Measurements from ENCODE around the gene DTNBP1. TPM values are rescaled to one million over a fixed set of nuclear protein-coding genes. Genes with fewer than 3 reads are reported as not detected.

The DTNBP1 gene
- total and polyA plus RNA-seq, 2 of the 13 experiments (the other 11 are each of a cell fraction or from before 2014, with no cell fraction given), result 6.6 to 19.1 TPM

GRCh38 chr6:15577106-15577505 lies 85.7 kb downstream of the DTNBP1 start (continued):
- no peak for TF ChIP-seq ATF6 (CRISPR knock-in tag; conservative IDR thresholded peaks at IDR 0.05)
- no peak for TF ChIP-seq CHCHD3 (CRISPR knock-in tag; IDR thresholded peaks at IDR 0.05)
- TF ChIP-seq IRX3 (CRISPR knock-in tag; IDR thresholded peaks at IDR 0.05; ENCODE audit: borderline replicate concordance, low read depth), result no peak
- no peak for TF ChIP-seq PBX3 (CRISPR knock-in tag; IDR thresholded peaks at IDR 0.05; ENCODE audit: borderline replicate concordance)
- TF ChIP-seq YY1 (IDR thresholded peaks at IDR 0.05; ENCODE audit: insufficient read depth, insufficient replicate concordance, low read depth, low read length), result no peak
- TF ChIP-seq RNF2 (conservative IDR thresholded peaks at IDR 0.05; ENCODE audit: low read depth), result no peak
- no peak for TF ChIP-seq MBNL3 (CRISPR knock-in tag; conservative IDR thresholded peaks at IDR 0.05)
- TF ChIP-seq ARID5B (CRISPR knock-in tag; IDR thresholded peaks at IDR 0.05), result no peak

Data from HepG2 (cell line).